Tibial artery (tissue), 4 donors: ENCODE measurements around the gene ZNF385B.

Source experiments
- DNase-seq, 2 donors: peaks; one replicate each; pipeline ENCODE4 v3.0.0-alpha.2; 2019
- H3K27ac ChIP-seq, 2 donors: fragments of 200-600 bp; sonication (generic) in 1 of 2; 1 replicate in 1 of 2; 2 replicates in 1 of 2; pipeline ENCODE4 v1.5.1; 2018 to 2019; ENCODE audit warnings: mild to moderate bottlenecking in 1 of 2
- H3K27me3 ChIP-seq, 2 donors: fragments of 200-600 bp; sonication (generic) in 1 of 2; one replicate each; pipeline versions ENCODE4 v1.5.1 to v1.6.0; 2016 to 2019
- H3K36me3 ChIP-seq, 3 donors: fragments of 200-600 bp; sonication (generic) in 2 of 3; one replicate each; pipeline ENCODE4 v1.5.1; 2016 to 2019; ENCODE audit warnings: mild to moderate bottlenecking in 2 of 3
- H3K4me1 ChIP-seq, 4 donors: fragments of 200-600 bp; sonication (generic) in 2 of 4; 1 replicate in 3 of 4; 2 replicates in 1 of 4; pipeline ENCODE4 v1.5.1; 2016 to 2019
- H3K4me3 ChIP-seq, 2 donors: fragments of 200-600 bp; sonication (generic) in 1 of 2; 1 replicate in 1 of 2; 2 replicates in 1 of 2; pipeline ENCODE4 v1.5.1; 2018 to 2019; ENCODE audit warnings: mild to moderate bottlenecking in 2 of 2
- H3K9me3 ChIP-seq, 3 donors: fragments of 200-600 bp; sonication (generic) in 1 of 3; one replicate each; pipeline ENCODE4 v1.5.1; 2016 to 2019
- CTCF ChIP-seq, 2 experiments: fragments of 200-600 bp in 1 of 2; fragments of 450-650 bp in 1 of 2; IDR thresholded peaks; one replicate each; pipeline ENCODE4 v1.5.1; 2017 to 2019; ENCODE audit warnings: antibody characterized with exemption in 2 of 2, mild to moderate bottlenecking in 1 of 2, moderate library complexity in 1 of 2
- intact Hi-C: fragments of 100-400 bp; cut with DNase I; formaldehyde crosslinking; loops from one replicate; pipeline ENCODE4 v1.15.0; 2023; ENCODE audit warnings: low total_unique reads

Gene ZNF385B

GRCh38 chr2:179483131-179483530 lies 378.3 kb downstream of the ZNF385B start:
- H3K4me1 ChIP-seq = no peaks in the 10 kb centered on the region
- no peak overlapping the region for H3K27ac ChIP-seq
- no peak for DNase-seq
- H3K36me3 ChIP-seq = no peaks in the 10 kb centered on the region
- intact Hi-C loops = no loop called here
- H3K4me3 ChIP-seq = no peak overlapping the region
- TF ChIP-seq CTCF (IDR thresholded peaks at IDR 0.05) = no peak
- H3K9me3 ChIP-seq = no peaks in the 10 kb centered on the region
- H3K27me3 ChIP-seq = no peaks in the 10 kb centered on the region

- H3K4me3 ChIP-seq = no peak overlapping the region
- no peaks in the 10 kb centered on the region for H3K9me3 ChIP-seq
- H3K36me3 ChIP-seq = no peaks in the 10 kb centered on the region
- intact Hi-C loops = no loop called here
- no peaks in the 10 kb centered on the region for H3K4me1 ChIP-seq
- no peaks in the 10 kb centered on the region for H3K27me3 ChIP-seq
- no peak for TF ChIP-seq CTCF (IDR thresholded peaks at IDR 0.05)
- no peak for DNase-seq
- H3K27ac ChIP-seq = no peak overlapping the region
Observed at GRCh38 chr2:179479947-179480346, 381.5 kb downstream of the ZNF385B start.

- no peak for DNase-seq
- H3K36me3 ChIP-seq = no peaks in the 10 kb centered on the region
- H3K4me3 ChIP-seq = no peak overlapping the region
- no peak for TF ChIP-seq CTCF (IDR thresholded peaks at IDR 0.05)
- H3K27me3 ChIP-seq = no peaks in the 10 kb centered on the region
- no peak overlapping the region for H3K27ac ChIP-seq
- intact Hi-C loops = no loop called here
- H3K9me3 ChIP-seq = no peaks in the 10 kb centered on the region
- H3K4me1 ChIP-seq = no peaks in the 10 kb centered on the region
Observed at GRCh38 chr2:179478771-179479170, 382.6 kb downstream of the ZNF385B start.

GRCh38 chr2:179470992-179471391 lies 390.4 kb downstream of the ZNF385B start:
- Histone ChIP-seq H3K4me1 (no peaks in the 10 kb centered on the region), H3K27ac (no peak overlapping the region), H3K36me3 (no peaks in the 10 kb centered on the region), H3K9me3 (no peaks in the 10 kb centered on the region), H3K4me3 (no peak overlapping the region), H3K27me3 (no peaks in the 10 kb centered on the region)
- no peak for TF ChIP-seq CTCF (IDR thresholded peaks at IDR 0.05)
- intact Hi-C loops = no loop called here
- no peak for DNase-seq

- Histone ChIP-seq H3K4me3 (no peak overlapping the region), H3K36me3 (no peaks in the 10 kb centered on the region), H3K27me3 (no peaks in the 10 kb centered on the region), H3K4me1 (no peaks in the 10 kb centered on the region), H3K9me3 (no peaks in the 10 kb centered on the region), H3K27ac (no peak overlapping the region)
- intact Hi-C loops = no loop called here
- no peak for TF ChIP-seq CTCF (IDR thresholded peaks at IDR 0.05)
- DNase-seq = no peak
Observed at GRCh38 chr2:179470089-179470488, 391.3 kb downstream of the ZNF385B start.

- Histone ChIP-seq H3K27ac (no peak overlapping the region), H3K4me3 (no peak overlapping the region), H3K36me3 (no peaks in the 10 kb centered on the region), H3K27me3 (no peaks in the 10 kb centered on the region), H3K9me3 (no peaks in the 10 kb centered on the region), H3K4me1 (no peaks in the 10 kb centered on the region)
- intact Hi-C loops = no loop called here
- DNase-seq = no peak
- TF ChIP-seq CTCF (IDR thresholded peaks at IDR 0.05) = no peak
Observed at GRCh38 chr2:179467960-179468359, 393.5 kb downstream of the ZNF385B start.
